ENCODE results near the gene PGAM2. TPM values are rescaled to one million over a fixed set of nuclear protein-coding genes. Genes with fewer than 3 reads are reported as not detected.

PGAM2 gene
- under 1 TPM in 1 of 2 donors, not detected in 1; 0.92 TPM for total RNA-seq
- 0.45 to 0.81 reads per million in 2 donors for total RNA-seq

GRCh38 chr7:44065431-44066110, at the start of gene PGAM2:
Gene PGAM2, minus strand, starts transcription at chr7:44065567. Its CDS starts 38 bp downstream, at chr7:44065529.
- Mint-ChIP-seq H3K27me3 (no peaks in the 10 kb centered on the region), H3K27ac (peak within 1 kb of the TSS; percentile 54), H3K36me3 (ENCODE audit: low read depth) (peaks cover 2% of the 10 kb centered on the region), H3K4me1 (peaks cover 10% of the 10 kb centered on the region), H3K4me3 (peak within 1 kb of the TSS; percentile 36)
- H3K9me3 ChIP-seq (ENCODE audit: control insufficient read depth, low read length, poor library complexity, severe bottlenecking), result no peaks in the 10 kb centered on the region
- DNase-seq (no peak), ATAC-seq (peak; percentile 57)

GRCh38 chr7:44114586-44115310, 49.4 kb upstream of the PGAM2 start:
- no peaks in the 10 kb centered on the region for H3K36me3 Mint-ChIP-seq (ENCODE audit: low read depth)
- no peak for DNase-seq
- no peaks in the 10 kb centered on the region for H3K27me3 Mint-ChIP-seq
- H3K9me3 ChIP-seq (ENCODE audit: control insufficient read depth, low read length, poor library complexity, severe bottlenecking), result no peaks in the 10 kb centered on the region
- no peak overlapping the region for H3K27ac Mint-ChIP-seq
- peaks cover 3% of the 10 kb centered on the region for H3K4me1 Mint-ChIP-seq
- H3K4me3 Mint-ChIP-seq, result no peak overlapping the region
- ATAC-seq, result no peak

GRCh38 chr7:44113764-44114354, 48.5 kb upstream of the PGAM2 start:
- DNase-seq (no peak), ATAC-seq (no peak)
- Mint-ChIP-seq H3K27me3 (no peaks in the 10 kb centered on the region), H3K4me1 (no peaks in the 10 kb centered on the region), H3K36me3 (ENCODE audit: low read depth) (no peaks in the 10 kb centered on the region), H3K4me3 (no peak overlapping the region), H3K27ac (no peak overlapping the region)
- no peaks in the 10 kb centered on the region for H3K9me3 ChIP-seq (ENCODE audit: control insufficient read depth, low read length, poor library complexity, severe bottlenecking)

GRCh38 chr7:44112997-44113763, 47.8 kb upstream of the PGAM2 start:
- H3K9me3 ChIP-seq (ENCODE audit: control insufficient read depth, low read length, poor library complexity, severe bottlenecking), result no peaks in the 10 kb centered on the region
- Mint-ChIP-seq H3K36me3 (ENCODE audit: low read depth) (no peaks in the 10 kb centered on the region), H3K4me1 (no peaks in the 10 kb centered on the region), H3K27me3 (no peaks in the 10 kb centered on the region), H3K4me3 (no peak overlapping the region), H3K27ac (no peak overlapping the region)
- DNase-seq (no peak), ATAC-seq (no peak)

GRCh38 chr7:44112231-44112996, 47.0 kb upstream of the PGAM2 start:
- no peaks in the 10 kb centered on the region for H3K9me3 ChIP-seq (ENCODE audit: control insufficient read depth, low read length, poor library complexity, severe bottlenecking)
- H3K4me3 Mint-ChIP-seq, result no peak overlapping the region
- DNase-seq (no peak), ATAC-seq (no peak)
- no peak overlapping the region for H3K27ac Mint-ChIP-seq
- no peaks in the 10 kb centered on the region for H3K36me3 Mint-ChIP-seq (ENCODE audit: low read depth)
- no peaks in the 10 kb centered on the region for H3K4me1 Mint-ChIP-seq
- H3K27me3 Mint-ChIP-seq, result no peaks in the 10 kb centered on the region

GRCh38 chr7:44111761-44112160, 46.4 kb upstream of the PGAM2 start:
- H3K27ac Mint-ChIP-seq, result no peak overlapping the region
- DNase-seq (no peak), ATAC-seq (no peak)
- no peaks in the 10 kb centered on the region for H3K4me1 Mint-ChIP-seq
- no peaks in the 10 kb centered on the region for H3K36me3 Mint-ChIP-seq (ENCODE audit: low read depth)
- no peaks in the 10 kb centered on the region for H3K9me3 ChIP-seq (ENCODE audit: control insufficient read depth, low read length, poor library complexity, severe bottlenecking)
- no peaks in the 10 kb centered on the region for H3K27me3 Mint-ChIP-seq
- no peak overlapping the region for H3K4me3 Mint-ChIP-seq

GRCh38 chr7:44110719-44111635, 45.6 kb upstream of the PGAM2 start:
- ATAC-seq, result no peak
- Mint-ChIP-seq H3K27ac (no peak overlapping the region), H3K4me3 (no peak overlapping the region), H3K36me3 (ENCODE audit: low read depth) (no peaks in the 10 kb centered on the region), H3K27me3 (peaks cover 5% of the 10 kb centered on the region), H3K4me1 (no peaks in the 10 kb centered on the region)
- DNase-seq, result no peak
- no peaks in the 10 kb centered on the region for H3K9me3 ChIP-seq (ENCODE audit: control insufficient read depth, low read length, poor library complexity, severe bottlenecking)

GRCh38 chr7:44109991-44110390, 44.6 kb upstream of the PGAM2 start:
- H3K36me3 Mint-ChIP-seq (ENCODE audit: low read depth), result peaks cover 5% of the 10 kb centered on the region
- H3K27ac Mint-ChIP-seq, result no peak overlapping the region
- DNase-seq (no peak), ATAC-seq (no peak)
- peaks cover 15% of the 10 kb centered on the region for H3K27me3 Mint-ChIP-seq
- H3K9me3 ChIP-seq (ENCODE audit: control insufficient read depth, low read length, poor library complexity, severe bottlenecking), result no peaks in the 10 kb centered on the region
- H3K4me3 Mint-ChIP-seq, result no peak overlapping the region
- H3K4me1 Mint-ChIP-seq, result peaks cover 7% of the 10 kb centered on the region

- Mint-ChIP-seq H3K27me3 (peaks cover 16% of the 10 kb centered on the region), H3K4me1 (peaks cover 7% of the 10 kb centered on the region), H3K36me3 (ENCODE audit: low read depth) (peaks cover 5% of the 10 kb centered on the region), H3K27ac (no peak overlapping the region), H3K4me3 (no peak overlapping the region)
- ATAC-seq, result no peak
- H3K9me3 ChIP-seq (ENCODE audit: control insufficient read depth, low read length, poor library complexity, severe bottlenecking), result no peaks in the 10 kb centered on the region
- DNase-seq, result no peak
Observed at GRCh38 chr7:44108768-44109750, 43.7 kb upstream of the PGAM2 start.

- Mint-ChIP-seq H3K27me3 (peaks cover 20% of the 10 kb centered on the region), H3K27ac (no peak overlapping the region), H3K4me3 (no peak overlapping the region), H3K4me1 (peaks cover 7% of the 10 kb centered on the region), H3K36me3 (ENCODE audit: low read depth) (peaks cover 5% of the 10 kb centered on the region)
- no peak for DNase-seq
- no peak for ATAC-seq
- no peaks in the 10 kb centered on the region for H3K9me3 ChIP-seq (ENCODE audit: control insufficient read depth, low read length, poor library complexity, severe bottlenecking)
Observed at GRCh38 chr7:44107961-44108767, 42.8 kb upstream of the PGAM2 start.
